Upper lobe of left lung (tissue), 6 donors: ENCODE results near the gene KIAA0232. TPM values are rescaled to one million over a fixed set of nuclear protein-coding genes. Genes with fewer than 3 reads are reported as not detected.

ENCODE experiments used
- ATAC-seq, 2 donors: fragments of 200-7000 bp; cut with Tn5 transposase; one replicate each; pipeline ENCODE4 v1.9.1; 2022; ENCODE audit warnings: mild to moderate bottlenecking in 2 of 2, moderate library complexity in 2 of 2; ENCODE audit not compliant: low FRiP score in 2 of 2
- DNase-seq, 2 donors: peaks; one replicate each; pipeline ENCODE4 v3.0.0-alpha.2; 2019 to 2020
- H3K27ac ChIP-seq, 4 donors: fragments of 200-600 bp; sonication (generic); one replicate each; pipeline ENCODE4 v1.5.1; 2016 to 2019
- H3K27me3 ChIP-seq, 4 donors: fragments of 200-600 bp; sonication (generic); one replicate each; pipeline ENCODE4 v1.5.1; 2017 to 2019
- H3K36me3 ChIP-seq, 4 donors: fragments of 200-600 bp; sonication (generic); one replicate each; pipeline ENCODE4 v1.5.1; 2016 to 2019
- H3K4me1 ChIP-seq, 4 donors: fragments of 200-600 bp; sonication (generic); one replicate each; pipeline ENCODE4 v1.5.1; 2018 to 2019
- H3K4me3 ChIP-seq, 4 donors: fragments of 200-600 bp; sonication (generic); one replicate each; pipeline ENCODE4 v1.5.1; 2017 to 2019; ENCODE audit warnings: mild to moderate bottlenecking in 2 of 4, moderate library complexity in 1 of 4
- H3K9me3 ChIP-seq, 4 donors: fragments of 200-600 bp; sonication (generic); one replicate each; pipeline ENCODE4 v1.5.1; 2018 to 2019
- CTCF ChIP-seq, 6 experiments: fragments of 450-650 bp in 4 of 6; fragments of 200-600 bp in 2 of 6; sonication (generic) in 2 of 6; IDR thresholded peaks; one replicate each; pipeline ENCODE4 v1.5.1; 2016 to 2019; ENCODE audit warnings: antibody characterized with exemption in 6 of 6
- EP300 ChIP-seq, 4 donors: sonication (generic); formaldehyde crosslinking; IDR thresholded peaks; one replicate each; pipeline ENCODE4 v1.5.1; 2017; ENCODE audit warnings: antibody characterized with exemption in 4 of 4, control low read depth in 2 of 4
- POLR2A ChIP-seq, 4 donors: fragments of 450-650 bp; IDR thresholded peaks; one replicate each; pipeline ENCODE4 v1.5.1; 2016 to 2017; ENCODE audit warnings: antibody characterized with exemption in 4 of 4, mild to moderate bottlenecking in 2 of 4
- POLR2AphosphoS5 ChIP-seq, 2 donors: sonication (generic); formaldehyde crosslinking; IDR thresholded peaks; one replicate each; pipeline ENCODE4 v1.5.1; 2017; ENCODE audit warnings: antibody characterized with exemption in 2 of 2
- WGBS, 2 donors: methylation state at CpG; one replicate each; pipeline ENCODE4 v1.1.5; 2017 to 2018; 5-methylcytosine and 5-hydroxymethylcytosine counted together
- total RNA-seq, 6 donors: library from RNA; depleted of rRNA in 4 of 6; stranded (reverse); fragments of >200 nt in 4 of 6; gene quantifications; one replicate each; pipeline versions ENCODE4 v1.1.0 to v1.2.1, GENCODE V29; 2016 to 2021
- donor health status: DM: no; HTN: no; CAD: no; lungs with moderate emphysema.
- donor health status: DM: no; HTN: yes; CAD: no; lungs with severe emphysema.

KIAA0232 gene
- total RNA-seq, 6 donors from 2014 or later: 22.6 to 45.0 (median 24.4) TPM

DNA sequence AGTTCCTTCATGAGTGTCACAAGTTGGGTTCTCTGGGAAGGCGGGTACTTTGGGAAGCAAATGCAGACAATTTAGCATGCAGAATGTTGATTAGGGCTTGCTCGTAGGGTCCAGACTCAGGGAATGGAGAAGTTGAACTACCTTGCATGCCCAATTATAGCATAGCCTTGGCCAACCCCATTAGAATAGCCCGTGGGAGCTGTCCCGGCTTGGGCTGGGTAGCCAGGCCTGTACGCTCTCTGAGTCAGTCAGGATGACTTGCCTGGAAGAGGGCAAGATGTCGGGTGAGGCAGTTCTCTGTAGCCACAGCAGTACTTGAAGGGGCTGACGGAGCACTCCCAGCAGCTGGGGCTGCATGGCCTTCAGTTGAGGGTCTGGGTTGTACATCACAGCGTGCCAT is 19.5 kb downstream of the KIAA0232 start:
- no peak for TF ChIP-seq EP300 (IDR thresholded peaks at IDR 0.05)
- TF ChIP-seq POLR2A (IDR thresholded peaks at IDR 0.05): no peak
- no peak for TF ChIP-seq POLR2AphosphoS5 (IDR thresholded peaks at IDR 0.05)
- TF ChIP-seq CTCF (IDR thresholded peaks at IDR 0.05): no peak
- Histone ChIP-seq H3K27me3 (no peaks in the 10 kb centered on the region), H3K4me3 (no peak overlapping the region), H3K9me3 (no peaks in the 10 kb centered on the region), H3K4me1 (peaks cover 7 to 16% (median 8%) of the 10 kb centered on the region in 4 donors), H3K36me3 (no peaks in the 10 kb centered on the region), H3K27ac (no peak overlapping the region)
- no peak for DNase-seq
- 90 to 92% methylated on average over 2 to 8 of the region's 8 CpGs for WGBS, 2 donors
- no peak for ATAC-seq

- no peak for ATAC-seq
- WGBS, 2 donors: 93 to 94% methylated on average over 2 of the region's 2 CpGs
- peaks cover 11 to 22% (median 12%) of the 10 kb centered on the region in 4 donors for H3K4me1 ChIP-seq
Measured at GRCh38 chr4:6802626-6803025, 20.1 kb downstream of the KIAA0232 start.

GRCh38 chr4:6803246-6803645 is 20.7 kb downstream of the KIAA0232 start:
- H3K9me3 ChIP-seq: no peaks in the 10 kb centered on the region
- no peak for TF ChIP-seq POLR2AphosphoS5 (IDR thresholded peaks at IDR 0.05)
- TF ChIP-seq POLR2A (IDR thresholded peaks at IDR 0.05): no peak
- TF ChIP-seq EP300 (IDR thresholded peaks at IDR 0.05): no peak
- no peak for TF ChIP-seq CTCF (IDR thresholded peaks at IDR 0.05)
- no peak for ATAC-seq
- no peak overlapping the region for H3K27ac ChIP-seq
- no peaks in the 10 kb centered on the region for H3K36me3 ChIP-seq
- peaks cover 13 to 24% (median 16%) of the 10 kb centered on the region in 4 donors for H3K4me1 ChIP-seq
- WGBS, 2 donors: 65 to 74% methylated on average over 1 of the region's 1 CpG
- DNase-seq: no peak
- H3K4me3 ChIP-seq: no peak overlapping the region
- H3K27me3 ChIP-seq: no peaks in the 10 kb centered on the region

More at GRCh38 chr4:6802626-6803025, 20.1 kb downstream of the KIAA0232 start:
- Histone ChIP-seq H3K27ac (no peak overlapping the region), H3K4me3 (no peak overlapping the region), H3K27me3 (no peaks in the 10 kb centered on the region), H3K36me3 (no peaks in the 10 kb centered on the region), H3K9me3 (no peaks in the 10 kb centered on the region)
- no peak for DNase-seq
- TF ChIP-seq EP300 (IDR thresholded peaks at IDR 0.05): no peak

DNA sequence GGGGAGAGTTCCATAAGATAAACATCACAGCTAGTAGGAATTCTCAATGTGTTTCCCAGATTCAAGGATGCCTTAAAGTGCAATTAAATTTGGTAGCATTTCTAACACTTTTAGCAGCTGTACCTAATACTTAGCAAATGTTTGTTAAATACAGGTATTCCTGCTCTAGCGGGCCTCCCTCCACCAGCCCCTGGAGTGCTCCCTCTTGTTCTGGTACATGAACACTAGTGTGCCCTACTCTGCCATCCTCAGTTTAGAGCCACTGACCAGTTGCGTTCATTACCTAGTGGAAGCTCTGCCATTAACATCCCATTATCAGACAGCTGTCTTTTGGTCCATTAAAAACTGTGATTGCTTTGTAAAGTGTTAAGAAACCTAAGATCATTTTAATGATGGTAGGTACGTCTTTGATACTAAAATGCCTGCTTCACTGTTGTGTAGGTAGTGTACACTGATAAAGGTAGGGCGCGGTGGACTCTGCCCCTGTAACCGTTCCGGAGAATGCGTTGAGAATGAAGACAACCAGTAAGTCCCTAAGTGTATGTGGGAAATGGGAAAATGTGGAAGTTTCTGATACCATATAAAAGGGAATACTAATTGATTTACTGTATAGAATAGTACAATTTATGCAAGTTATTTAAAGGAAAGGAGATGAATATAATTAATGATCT is 21.7 kb downstream of the KIAA0232 start:
- Histone ChIP-seq H3K4me1 (peaks cover 14 to 27% (median 21%) of the 10 kb centered on the region in 4 donors), H3K27ac (no peak overlapping the region), H3K9me3 (no peaks in the 10 kb centered on the region), H3K36me3 (no peaks in the 10 kb centered on the region), H3K27me3 (no peaks in the 10 kb centered on the region), H3K4me3 (no peak overlapping the region)
- DNase-seq: no peak
- ATAC-seq: no peak
- TF ChIP-seq CTCF (IDR thresholded peaks at IDR 0.05) (no peak), EP300 (IDR thresholded peaks at IDR 0.05) (no peak), POLR2A (IDR thresholded peaks at IDR 0.05) (no peak), POLR2AphosphoS5 (IDR thresholded peaks at IDR 0.05) (no peak)
- 95% methylated on average over 8 of the region's 8 CpGs for WGBS, 2 donors

GRCh38 chr4:6806924-6807626 is 24.5 kb downstream of the KIAA0232 start:
- Histone ChIP-seq H3K4me1 (peaks cover 16 to 27% (median 21%) of the 10 kb centered on the region in 4 donors), H3K9me3 (no peaks in the 10 kb centered on the region), H3K36me3 (no peaks in the 10 kb centered on the region), H3K4me3 (no peak overlapping the region), H3K27me3 (no peaks in the 10 kb centered on the region), H3K27ac (peak overlapping the region; percentile 70 to 81 (median 75))
- WGBS, 2 donors: 76 to 78% methylated on average over 5 of the region's 5 CpGs
- ATAC-seq (peak in 1 of 2 donors; percentile 67), DNase-seq (no peak)
- TF ChIP-seq POLR2AphosphoS5 (IDR thresholded peaks at IDR 0.05): no peak
- TF ChIP-seq POLR2A (IDR thresholded peaks at IDR 0.05): no peak
- no peak for TF ChIP-seq CTCF (IDR thresholded peaks at IDR 0.05)
- no peak for TF ChIP-seq EP300 (IDR thresholded peaks at IDR 0.05)
